ENCODE data around the gene LGI4. TPM values are rescaled to one million over a fixed set of nuclear protein-coding genes. Genes with fewer than 3 reads are reported as not detected.

LGI4 gene
- total and polyA plus RNA-seq, 4 donors, result 0.18 to 1.5 (median 1.1) TPM

DNA sequence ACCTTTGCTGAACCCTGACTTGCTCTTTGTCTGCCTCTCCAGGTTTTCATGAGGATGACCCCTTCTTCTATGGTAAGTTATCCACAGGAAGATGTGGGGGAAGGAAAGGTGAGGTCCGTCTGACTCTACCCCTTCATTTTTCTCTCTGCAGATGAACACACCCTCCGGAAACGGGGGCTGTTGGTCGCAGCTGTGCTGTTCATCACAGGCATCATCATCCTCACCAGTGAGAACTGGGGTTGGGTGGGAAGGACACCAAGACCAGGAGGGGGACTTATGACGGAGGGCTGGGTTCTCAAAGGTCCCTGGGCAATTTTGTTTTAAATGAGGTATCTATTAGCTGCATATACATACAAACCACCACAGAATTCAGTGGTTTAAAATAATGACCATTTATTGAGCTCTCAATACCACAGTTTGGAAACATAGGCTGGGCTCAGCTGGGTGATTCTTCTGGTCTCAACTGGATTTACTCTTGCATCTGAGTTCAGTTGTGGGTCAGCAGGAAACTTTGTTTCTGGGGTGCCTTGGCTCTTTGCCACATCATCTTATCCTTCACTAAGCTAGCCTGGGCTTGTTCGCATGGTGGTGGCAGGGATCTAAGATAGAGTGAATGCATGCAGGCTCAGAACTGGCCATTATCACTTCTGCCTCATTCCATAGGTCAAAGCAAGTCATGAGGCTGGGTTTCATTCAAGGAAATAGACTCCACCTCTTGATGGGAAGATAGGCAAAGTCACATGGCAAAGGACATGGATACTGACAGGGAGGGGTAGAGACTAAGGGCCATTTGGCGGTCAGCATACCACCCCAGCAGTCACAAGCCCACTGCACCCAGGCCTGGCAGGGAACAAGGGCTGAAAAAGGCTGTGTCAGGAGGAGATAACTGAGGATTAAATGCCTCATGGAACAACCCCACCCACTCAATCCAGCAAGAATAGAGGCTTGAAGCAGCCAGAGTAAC lies 31.5 kb upstream of the LGI4 start:
- H3K36me3 ChIP-seq (ENCODE audit: control insufficient read depth in 4 of 4, insufficient read depth in 3 of 4, low read depth in 1 of 4, low read length in 3 of 4), result peaks cover 0 to 8% (median 5%) of the 10 kb centered on the region in 4 donors
- DNase-seq (ENCODE audit: low spot score), result no peak
- no peak overlapping the region for H3K27ac ChIP-seq (ENCODE audit: low read depth in 1 of 2, low read length in 2 of 2)
- TF ChIP-seq RAD21 (IDR thresholded peaks at IDR 0.05) (no peak), FOXA2 (IDR thresholded peaks at IDR 0.05) (no peak), NR2F2 (IDR thresholded peaks at IDR 0.05) (no peak), JUND (IDR thresholded peaks at IDR 0.05) (no peak), SP1 (IDR thresholded peaks at IDR 0.05) (no peak), TAF1 (conservative IDR thresholded peaks at IDR 0.05) (no peak), HNF4A (conservative IDR thresholded peaks at IDR 0.05) (no peak), RXRA (IDR thresholded peaks at IDR 0.05) (no peak), EGR1 (IDR thresholded peaks at IDR 0.05; ENCODE audit: low read depth in 2 of 2) (no peak), HNF4G (IDR thresholded peaks at IDR 0.05) (no peak), FOXA1 (IDR thresholded peaks at IDR 0.05) (no peak), GABPA (IDR thresholded peaks at IDR 0.05 in 1 of 2, conservative IDR thresholded peaks at IDR 0.05 in 1 of 2) (no peak), YY1 (IDR thresholded peaks at IDR 0.05) (no peak)
- TF ChIP-seq, protein P1, sequence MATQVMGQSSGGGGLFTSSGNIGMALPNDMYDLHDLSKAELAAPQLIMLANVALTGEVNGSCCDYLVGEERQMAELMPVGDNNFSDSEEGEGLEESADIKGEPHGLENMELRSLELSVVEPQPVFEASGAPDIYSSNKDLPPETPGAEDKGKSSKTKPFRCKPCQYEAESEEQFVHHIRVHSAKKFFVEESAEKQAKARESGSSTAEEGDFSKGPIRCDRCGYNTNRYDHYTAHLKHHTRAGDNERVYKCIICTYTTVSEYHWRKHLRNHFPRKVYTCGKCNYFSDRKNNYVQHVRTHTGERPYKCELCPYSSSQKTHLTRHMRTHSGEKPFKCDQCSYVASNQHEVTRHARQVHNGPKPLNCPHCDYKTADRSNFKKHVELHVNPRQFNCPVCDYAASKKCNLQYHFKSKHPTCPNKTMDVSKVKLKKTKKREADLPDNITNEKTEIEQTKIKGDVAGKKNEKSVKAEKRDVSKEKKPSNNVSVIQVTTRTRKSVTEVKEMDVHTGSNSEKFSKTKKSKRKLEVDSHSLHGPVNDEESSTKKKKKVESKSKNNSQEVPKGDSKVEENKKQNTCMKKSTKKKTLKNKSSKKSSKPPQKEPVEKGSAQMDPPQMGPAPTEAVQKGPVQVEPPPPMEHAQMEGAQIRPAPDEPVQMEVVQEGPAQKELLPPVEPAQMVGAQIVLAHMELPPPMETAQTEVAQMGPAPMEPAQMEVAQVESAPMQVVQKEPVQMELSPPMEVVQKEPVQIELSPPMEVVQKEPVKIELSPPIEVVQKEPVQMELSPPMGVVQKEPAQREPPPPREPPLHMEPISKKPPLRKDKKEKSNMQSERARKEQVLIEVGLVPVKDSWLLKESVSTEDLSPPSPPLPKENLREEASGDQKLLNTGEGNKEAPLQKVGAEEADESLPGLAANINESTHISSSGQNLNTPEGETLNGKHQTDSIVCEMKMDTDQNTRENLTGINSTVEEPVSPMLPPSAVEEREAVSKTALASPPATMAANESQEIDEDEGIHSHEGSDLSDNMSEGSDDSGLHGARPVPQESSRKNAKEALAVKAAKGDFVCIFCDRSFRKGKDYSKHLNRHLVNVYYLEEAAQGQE (IDR thresholded peaks at IDR 0.05), result no peak
- TF ChIP-seq, protein P2, sequence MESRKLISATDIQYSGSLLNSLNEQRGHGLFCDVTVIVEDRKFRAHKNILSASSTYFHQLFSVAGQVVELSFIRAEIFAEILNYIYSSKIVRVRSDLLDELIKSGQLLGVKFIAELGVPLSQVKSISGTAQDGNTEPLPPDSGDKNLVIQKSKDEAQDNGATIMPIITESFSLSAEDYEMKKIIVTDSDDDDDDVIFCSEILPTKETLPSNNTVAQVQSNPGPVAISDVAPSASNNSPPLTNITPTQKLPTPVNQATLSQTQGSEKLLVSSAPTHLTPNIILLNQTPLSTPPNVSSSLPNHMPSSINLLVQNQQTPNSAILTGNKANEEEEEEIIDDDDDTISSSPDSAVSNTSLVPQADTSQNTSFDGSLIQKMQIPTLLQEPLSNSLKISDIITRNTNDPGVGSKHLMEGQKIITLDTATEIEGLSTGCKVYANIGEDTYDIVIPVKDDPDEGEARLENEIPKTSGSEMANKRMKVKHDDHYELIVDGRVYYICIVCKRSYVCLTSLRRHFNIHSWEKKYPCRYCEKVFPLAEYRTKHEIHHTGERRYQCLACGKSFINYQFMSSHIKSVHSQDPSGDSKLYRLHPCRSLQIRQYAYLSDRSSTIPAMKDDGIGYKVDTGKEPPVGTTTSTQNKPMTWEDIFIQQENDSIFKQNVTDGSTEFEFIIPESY (IDR thresholded peaks at IDR 0.05), result no peak
- TF ChIP-seq, protein P3, sequence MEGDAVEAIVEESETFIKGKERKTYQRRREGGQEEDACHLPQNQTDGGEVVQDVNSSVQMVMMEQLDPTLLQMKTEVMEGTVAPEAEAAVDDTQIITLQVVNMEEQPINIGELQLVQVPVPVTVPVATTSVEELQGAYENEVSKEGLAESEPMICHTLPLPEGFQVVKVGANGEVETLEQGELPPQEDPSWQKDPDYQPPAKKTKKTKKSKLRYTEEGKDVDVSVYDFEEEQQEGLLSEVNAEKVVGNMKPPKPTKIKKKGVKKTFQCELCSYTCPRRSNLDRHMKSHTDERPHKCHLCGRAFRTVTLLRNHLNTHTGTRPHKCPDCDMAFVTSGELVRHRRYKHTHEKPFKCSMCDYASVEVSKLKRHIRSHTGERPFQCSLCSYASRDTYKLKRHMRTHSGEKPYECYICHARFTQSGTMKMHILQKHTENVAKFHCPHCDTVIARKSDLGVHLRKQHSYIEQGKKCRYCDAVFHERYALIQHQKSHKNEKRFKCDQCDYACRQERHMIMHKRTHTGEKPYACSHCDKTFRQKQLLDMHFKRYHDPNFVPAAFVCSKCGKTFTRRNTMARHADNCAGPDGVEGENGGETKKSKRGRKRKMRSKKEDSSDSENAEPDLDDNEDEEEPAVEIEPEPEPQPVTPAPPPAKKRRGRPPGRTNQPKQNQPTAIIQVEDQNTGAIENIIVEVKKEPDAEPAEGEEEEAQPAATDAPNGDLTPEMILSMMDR (IDR thresholded peaks at IDR 0.05; ENCODE audit: low read depth, low read length, missing input control), result no peak
- TF ChIP-seq, protein P4, sequence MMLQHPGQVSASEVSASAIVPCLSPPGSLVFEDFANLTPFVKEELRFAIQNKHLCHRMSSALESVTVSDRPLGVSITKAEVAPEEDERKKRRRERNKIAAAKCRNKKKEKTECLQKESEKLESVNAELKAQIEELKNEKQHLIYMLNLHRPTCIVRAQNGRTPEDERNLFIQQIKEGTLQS (IDR thresholded peaks at IDR 0.05), result no peak
- TF ChIP-seq, protein P5, sequence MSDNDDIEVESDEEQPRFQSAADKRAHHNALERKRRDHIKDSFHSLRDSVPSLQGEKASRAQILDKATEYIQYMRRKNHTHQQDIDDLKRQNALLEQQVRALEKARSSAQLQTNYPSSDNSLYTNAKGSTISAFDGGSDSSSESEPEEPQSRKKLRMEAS (IDR thresholded peaks at IDR 0.05), result no peak
- no peak overlapping the region for H3K4me3 ChIP-seq (ENCODE audit: low read depth in 1 of 3, low read length in 3 of 3)
- H3K9ac ChIP-seq (ENCODE audit: low read depth in 1 of 2, low read length in 2 of 2), result no peak overlapping the region
- peaks cover 8 to 21% (median 16%) of the 10 kb centered on the region in 4 donors for H3K4me1 ChIP-seq (ENCODE audit: control insufficient read depth in 4 of 4, insufficient read depth in 4 of 4, low read length in 3 of 4)
- no peaks in the 10 kb centered on the region for H3K27me3 ChIP-seq (ENCODE audit: control insufficient read depth in 4 of 4, insufficient read depth in 4 of 4, low read length in 3 of 4)
- 98% methylated on average over 7 of the region's 7 CpGs for WGBS
- peaks cover 0 to 6% (median 2%) of the 10 kb centered on the region in 4 donors for H3K9me3 ChIP-seq (ENCODE audit: control insufficient read depth in 4 of 4, low read length in 3 of 4)
